Upper lobe of right lung (tissue), 1 donor: Measurements from ENCODE around the gene FRMD8. TPM values are rescaled to one million over a fixed set of nuclear protein-coding genes. Genes with fewer than 3 reads are reported as not detected.

Experiments
- ATAC-seq: fragments of 200-7000 bp; cut with Tn5 transposase; one replicate; pipeline ENCODE4 v1.9.1; 2020; ENCODE audit warnings: mild to moderate bottlenecking, moderate library complexity
- DNase-seq: peaks from one replicate; pipeline ENCODE4 v3.0.0-alpha.2; 2020
- H3K27ac ChIP-seq: fragments of 200-600 bp; one replicate; pipeline ENCODE4 v1.8.0; 2022
- H3K27me3 ChIP-seq: fragments of 200-600 bp; one replicate; pipeline ENCODE4 v1.8.0; 2022; ENCODE audit warnings: mild to moderate bottlenecking
- H3K36me3 ChIP-seq: fragments of 200-600 bp; one replicate; pipeline ENCODE4 v1.8.0; 2022
- H3K4me1 ChIP-seq: fragments of 200-600 bp; one replicate; pipeline ENCODE4 v1.8.0; 2022
- H3K4me3 ChIP-seq: fragments of 200-600 bp; one replicate; pipeline ENCODE4 v1.8.0; 2022; ENCODE audit warnings: mild to moderate bottlenecking
- H3K9me3 ChIP-seq: fragments of 200-600 bp; one replicate; pipeline ENCODE4 v1.8.0; 2022
- intact Hi-C: fragments of 100-400 bp; cut with DNase I; formaldehyde crosslinking; loops from one replicate; pipeline ENCODE4 v1.11.0; 2022
- total RNA-seq: library from RNA; stranded (reverse); fragmentation: NEBNext Ultra II Directional; extraction: Animal tissue kit (Norgen Biotek cat#: 25700); gene quantifications from one replicate; pipeline ENCODE4 v1.2.1, GENCODE V29; 2021
- TF ChIP-seq, protein P1 (sequence below): fragments of 200-600 bp; IDR thresholded peaks from one replicate; pipeline ENCODE4 v1.8.0; 2022; ENCODE audit warnings: antibody characterized with exemption
- donor health status: DM: no; HTN: yes; CAD: no; lungs with severe emphysema.

Gene FRMD8
- total RNA-seq, 1 donor from 2014 or later, result 37.1 TPM

- Histone ChIP-seq H3K27me3 (no peaks in the 10 kb centered on the region), H3K4me3 (no peak overlapping the region), H3K36me3 (no peaks in the 10 kb centered on the region), H3K4me1 (peaks cover 14% of the 10 kb centered on the region), H3K9me3 (no peaks in the 10 kb centered on the region), H3K27ac (no peak overlapping the region)
- intact Hi-C loops, result loop anchor here (10.0 kb wide), 2 partner anchors 79 to 139 kb away; no protein-coding TSS in a partner anchor
- peak; percentile 55 for DNase-seq
- no peak for ATAC-seq
- TF ChIP-seq, protein P1, sequence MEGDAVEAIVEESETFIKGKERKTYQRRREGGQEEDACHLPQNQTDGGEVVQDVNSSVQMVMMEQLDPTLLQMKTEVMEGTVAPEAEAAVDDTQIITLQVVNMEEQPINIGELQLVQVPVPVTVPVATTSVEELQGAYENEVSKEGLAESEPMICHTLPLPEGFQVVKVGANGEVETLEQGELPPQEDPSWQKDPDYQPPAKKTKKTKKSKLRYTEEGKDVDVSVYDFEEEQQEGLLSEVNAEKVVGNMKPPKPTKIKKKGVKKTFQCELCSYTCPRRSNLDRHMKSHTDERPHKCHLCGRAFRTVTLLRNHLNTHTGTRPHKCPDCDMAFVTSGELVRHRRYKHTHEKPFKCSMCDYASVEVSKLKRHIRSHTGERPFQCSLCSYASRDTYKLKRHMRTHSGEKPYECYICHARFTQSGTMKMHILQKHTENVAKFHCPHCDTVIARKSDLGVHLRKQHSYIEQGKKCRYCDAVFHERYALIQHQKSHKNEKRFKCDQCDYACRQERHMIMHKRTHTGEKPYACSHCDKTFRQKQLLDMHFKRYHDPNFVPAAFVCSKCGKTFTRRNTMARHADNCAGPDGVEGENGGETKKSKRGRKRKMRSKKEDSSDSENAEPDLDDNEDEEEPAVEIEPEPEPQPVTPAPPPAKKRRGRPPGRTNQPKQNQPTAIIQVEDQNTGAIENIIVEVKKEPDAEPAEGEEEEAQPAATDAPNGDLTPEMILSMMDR, result no peak
Measured at GRCh38 chr11:65376138-65376713, 10.2 kb upstream of the FRMD8 start.

- intact Hi-C loops, result loop anchor here (10.0 kb wide), 2 partner anchors 78 to 138 kb away; no protein-coding TSS in a partner anchor
- H3K9me3 ChIP-seq, result no peaks in the 10 kb centered on the region
- TF ChIP-seq, protein P1, result no peak
- peak; percentile 64 for DNase-seq
- ATAC-seq, result no peak
- H3K27ac ChIP-seq, result no peak overlapping the region
- no peak overlapping the region for H3K4me3 ChIP-seq
- H3K27me3 ChIP-seq, result no peaks in the 10 kb centered on the region
- H3K4me1 ChIP-seq, result peaks cover 22% of the 10 kb centered on the region
- H3K36me3 ChIP-seq, result no peaks in the 10 kb centered on the region
Measured at GRCh38 chr11:65377036-65377435, 9.4 kb upstream of the FRMD8 start.

DNA sequence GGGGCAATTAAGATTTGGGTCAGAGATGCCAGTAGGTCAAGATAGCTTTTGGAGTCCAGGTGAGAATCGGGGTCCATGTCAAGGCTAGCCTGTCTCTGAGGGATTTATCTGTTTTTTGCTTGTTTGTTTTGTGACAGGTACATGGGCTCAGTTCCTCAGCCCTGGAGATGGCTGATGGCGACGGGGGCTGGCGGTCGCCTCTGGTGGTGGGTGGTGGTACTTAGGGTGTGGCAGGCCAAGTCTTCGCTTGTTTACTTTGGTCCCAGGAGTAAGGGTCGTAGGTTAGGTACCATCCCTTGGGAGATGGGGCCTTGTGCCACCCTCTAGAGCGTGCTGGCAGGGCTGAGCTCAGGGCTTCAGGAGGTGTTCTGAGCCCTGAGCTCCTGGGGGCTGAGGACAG lies 8.7 kb upstream of the FRMD8 start:
- no peak for ATAC-seq
- TF ChIP-seq, protein P1, result no peak
- H3K27ac ChIP-seq, result no peak overlapping the region
- intact Hi-C loops, result loop anchor here (10.0 kb wide), 2 partner anchors 77 to 137 kb away; no protein-coding TSS in a partner anchor
- H3K4me3 ChIP-seq, result no peak overlapping the region
- H3K4me1 ChIP-seq, result peaks cover 25% of the 10 kb centered on the region
- no peak for DNase-seq
- no peaks in the 10 kb centered on the region for H3K27me3 ChIP-seq
- H3K9me3 ChIP-seq, result no peaks in the 10 kb centered on the region
- no peaks in the 10 kb centered on the region for H3K36me3 ChIP-seq

DNA sequence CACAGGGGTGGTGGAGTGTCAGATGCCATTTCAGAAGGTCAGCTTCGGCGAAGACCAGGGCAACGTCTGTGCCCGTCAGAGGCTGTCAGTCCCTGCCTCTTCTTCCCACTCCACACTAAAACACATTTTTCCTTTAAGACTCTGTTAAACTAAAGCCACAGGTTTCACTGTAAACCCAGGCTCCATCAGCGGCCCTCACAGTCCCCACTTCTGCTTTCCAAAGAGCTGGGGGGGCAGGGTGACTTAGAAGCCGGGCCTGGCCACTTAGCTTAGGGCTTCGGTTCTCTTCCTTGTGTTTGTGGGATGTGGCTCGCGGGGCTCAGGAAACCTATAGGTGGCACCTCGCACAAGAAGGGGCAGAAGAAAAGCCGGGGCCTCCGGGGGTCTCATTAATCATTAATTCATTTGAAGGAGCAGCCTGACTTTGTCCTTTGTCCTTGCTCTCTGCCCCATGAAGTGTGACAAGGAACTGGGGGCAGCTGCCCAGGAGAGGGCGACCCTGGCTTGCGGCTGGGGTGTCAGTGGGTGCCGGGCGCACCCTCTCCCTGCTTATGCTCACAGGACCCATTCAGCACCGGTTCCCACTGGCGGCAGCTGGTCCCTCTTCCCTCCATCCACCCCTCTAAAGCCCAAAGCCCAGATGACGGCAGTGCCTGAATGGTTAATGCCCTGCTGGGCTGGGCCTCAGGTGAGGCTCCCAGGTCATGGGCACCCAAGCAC lies 8.1 kb upstream of the FRMD8 start:
- Histone ChIP-seq H3K4me3 (no peak overlapping the region), H3K27me3 (no peaks in the 10 kb centered on the region), H3K4me1 (peaks cover 31% of the 10 kb centered on the region), H3K9me3 (no peaks in the 10 kb centered on the region), H3K27ac (no peak overlapping the region), H3K36me3 (no peaks in the 10 kb centered on the region)
- TF ChIP-seq, protein P1, result no peak
- ATAC-seq (no peak), DNase-seq (no peak)
- intact Hi-C loops, result loop anchor here (10.0 kb wide), 2 partner anchors 76 to 136 kb away; no protein-coding TSS in a partner anchor

GRCh38 chr11:65378928-65379638 lies 7.4 kb upstream of the FRMD8 start:
- no peak overlapping the region for H3K27ac ChIP-seq
- DNase-seq, result peak; percentile 62
- TF ChIP-seq, protein P1, result no peak
- H3K36me3 ChIP-seq, result no peaks in the 10 kb centered on the region
- no peak overlapping the region for H3K4me3 ChIP-seq
- intact Hi-C loops, result loop anchor here (10.0 kb wide), 2 partner anchors 76 to 136 kb away; no protein-coding TSS in a partner anchor
- H3K4me1 ChIP-seq, result peaks cover 36% of the 10 kb centered on the region
- no peaks in the 10 kb centered on the region for H3K9me3 ChIP-seq
- H3K27me3 ChIP-seq, result no peaks in the 10 kb centered on the region
- ATAC-seq, result no peak
